Germinal center (tissue), 1 donor: ENCODE results near the gene LRRC27.
"Not testable (repeated sequence)": the region's sequence is repeated elsewhere in the genome, so short reads cannot be mapped to it uniquely, and the experiment has no call there.

ENCODE experiments used
- DNase-seq: peaks from one replicate; pipeline ENCODE4 v3.0.0; 2012; ENCODE audit warnings: mixed read lengths, low spot score

The LRRC27 gene

GRCh38 chr10:132314881-132315280 is 17.1 kb upstream of the LRRC27 start:
- not testable (repeated sequence) for DNase-seq

DNA sequence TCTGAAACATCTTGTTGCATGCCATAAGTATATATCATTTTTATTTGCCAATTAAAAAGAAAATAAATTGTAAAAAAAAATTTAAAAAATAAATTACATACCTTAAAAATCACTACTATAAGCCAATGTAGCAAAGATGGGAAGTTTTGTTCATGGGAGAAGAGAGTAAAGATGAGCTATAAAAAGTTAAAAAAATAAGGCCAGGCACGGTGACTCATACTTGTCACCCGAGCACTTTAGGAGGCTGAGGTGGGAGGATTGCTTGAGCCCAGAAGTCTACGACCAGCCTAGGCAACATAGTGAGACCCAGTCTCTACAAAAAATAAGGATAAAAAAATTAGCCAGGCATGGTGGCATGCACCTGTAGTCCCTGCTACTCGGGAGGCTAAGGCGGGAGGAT is 15.9 kb upstream of the LRRC27 start:
- DNase-seq, result no peak

GRCh38 chr10:132317477-132317876 is 14.5 kb upstream of the LRRC27 start:
- DNase-seq, result not testable (repeated sequence)

DNA sequence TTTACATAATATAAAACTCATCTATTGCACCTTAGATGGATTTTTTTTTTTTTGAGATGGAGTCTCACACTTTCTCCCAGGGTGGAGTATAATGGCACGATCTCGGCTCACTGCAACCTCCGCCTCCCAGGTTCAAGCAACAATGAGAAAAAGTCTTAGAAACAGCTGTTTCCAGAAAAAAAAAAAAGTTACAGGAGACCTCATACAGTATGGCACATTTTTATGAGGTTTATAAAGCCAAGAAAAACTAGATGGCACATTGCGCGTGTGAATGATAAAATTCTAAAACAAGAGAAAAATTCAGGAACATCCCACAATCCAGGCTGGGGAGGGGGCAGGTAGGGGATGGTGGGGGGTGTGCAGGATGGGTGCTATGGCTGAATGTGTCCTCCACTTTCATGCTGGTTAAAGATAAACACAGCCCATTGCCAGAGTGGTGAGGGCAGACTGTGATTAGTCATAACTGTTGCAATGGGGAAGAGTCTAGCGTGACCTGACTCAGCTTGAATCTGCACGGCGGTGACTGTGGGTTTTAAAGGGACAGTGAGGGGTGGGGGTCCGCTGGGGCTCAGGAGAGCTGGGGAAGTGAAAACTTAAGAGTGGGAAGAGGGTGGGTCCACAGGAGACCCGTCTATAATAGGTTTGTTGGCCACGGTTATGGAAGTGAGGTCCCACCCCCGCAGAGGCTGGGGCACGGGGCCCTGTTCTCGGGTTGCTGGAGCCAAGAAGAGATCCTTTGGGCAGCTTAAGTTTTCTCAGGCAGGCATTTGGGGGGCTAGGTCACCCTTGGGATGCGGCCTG is 11.9 kb upstream of the LRRC27 start:
- no peak for DNase-seq

DNA sequence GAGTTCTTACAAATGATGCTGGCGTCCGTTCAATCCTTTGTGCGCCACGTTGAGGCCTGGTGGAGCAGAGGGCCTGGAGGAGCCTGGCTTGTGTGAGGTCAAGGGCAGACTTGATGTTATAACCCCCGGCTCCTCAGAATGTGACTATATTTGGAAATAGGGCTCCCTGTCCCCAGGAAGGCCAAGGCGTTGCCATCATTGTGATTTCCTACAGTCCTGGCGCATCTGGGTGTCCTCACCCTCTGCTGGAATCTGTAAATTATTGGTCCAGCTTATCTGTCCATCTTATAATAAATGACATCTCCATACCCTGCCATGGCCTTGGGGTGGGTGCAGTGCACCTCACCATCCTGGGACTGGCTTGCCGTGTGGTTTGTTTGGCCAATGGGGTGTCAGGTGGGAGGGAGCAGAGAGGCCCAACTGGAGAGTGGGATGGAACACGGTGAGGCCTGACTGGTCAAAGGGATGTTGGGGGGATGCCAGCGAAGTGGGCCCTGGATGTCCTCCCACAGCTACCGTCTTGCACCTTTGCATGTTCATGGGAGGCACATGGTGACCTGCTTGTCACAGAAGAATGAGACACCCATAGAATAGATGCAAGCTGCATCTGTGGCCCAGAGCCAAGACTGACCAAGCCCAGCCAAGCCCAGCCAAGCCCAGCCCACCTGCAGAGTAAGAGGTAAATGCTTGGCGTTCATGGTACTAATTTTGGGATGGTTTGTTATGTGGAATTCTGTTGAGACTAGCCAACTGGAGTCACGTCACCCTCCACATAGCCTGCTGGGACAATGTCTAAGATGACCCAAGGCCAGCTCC is 11.1 kb upstream of the LRRC27 start:
- DNase-seq, result no peak

GRCh38 chr10:132321726-132322125 is 10.3 kb upstream of the LRRC27 start:
- DNase-seq, result no peak

GRCh38 chr10:132322586-132323048 is 9.4 kb upstream of the LRRC27 start:
- no peak for DNase-seq

DNA sequence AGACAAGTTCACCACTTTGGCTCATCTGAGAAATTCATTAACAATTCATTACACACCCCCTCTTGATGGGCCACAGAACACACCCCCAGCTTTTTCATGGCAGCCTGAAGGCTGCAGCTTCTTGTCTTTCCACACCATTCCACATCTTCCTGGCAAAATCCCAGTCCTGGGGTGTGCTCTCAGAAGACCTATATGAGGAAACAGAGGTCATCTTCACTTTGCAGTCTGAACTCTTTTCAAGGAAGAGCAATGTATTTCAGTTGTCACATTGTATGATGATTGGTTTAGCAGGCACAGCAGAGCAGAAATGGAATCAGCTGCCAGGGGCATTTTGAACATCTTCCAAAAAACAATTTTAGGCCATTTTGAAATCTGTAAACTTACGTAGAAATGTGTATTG is 7.8 kb upstream of the LRRC27 start:
- no peak for DNase-seq

DNA sequence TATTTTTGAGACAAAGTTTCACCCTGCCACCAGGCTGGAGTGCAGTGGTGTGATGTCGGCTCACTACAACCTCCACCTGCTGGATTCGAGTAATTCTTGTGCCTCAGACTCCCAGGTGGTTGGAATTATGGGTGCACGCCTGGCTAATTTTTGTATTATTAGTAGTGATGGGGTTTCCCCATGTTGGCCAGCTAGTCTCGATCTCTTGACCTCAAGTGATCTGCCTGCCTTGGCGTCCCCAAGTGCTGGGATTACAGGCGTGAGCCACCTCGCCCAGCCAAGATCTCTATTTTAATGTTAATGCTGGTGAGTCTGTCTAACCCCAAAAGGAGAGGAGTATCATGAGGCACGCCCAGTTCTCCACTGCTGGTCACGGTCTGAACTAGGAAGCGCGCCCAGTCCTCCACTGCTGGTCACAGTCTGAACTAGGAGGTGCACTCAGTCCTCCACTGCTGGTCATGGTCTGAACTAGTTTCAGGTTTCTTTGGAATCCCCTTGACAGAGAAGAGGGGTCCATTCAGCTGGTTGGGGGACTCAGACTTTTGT is 5.6 kb upstream of the LRRC27 start:
- no peak for DNase-seq

- DNase-seq, result no peak
Observed at GRCh38 chr10:132326925-132327324, 5.1 kb upstream of the LRRC27 start.

GRCh38 chr10:132328106-132328505 is 3.9 kb upstream of the LRRC27 start:
- DNase-seq, result no peak

DNA sequence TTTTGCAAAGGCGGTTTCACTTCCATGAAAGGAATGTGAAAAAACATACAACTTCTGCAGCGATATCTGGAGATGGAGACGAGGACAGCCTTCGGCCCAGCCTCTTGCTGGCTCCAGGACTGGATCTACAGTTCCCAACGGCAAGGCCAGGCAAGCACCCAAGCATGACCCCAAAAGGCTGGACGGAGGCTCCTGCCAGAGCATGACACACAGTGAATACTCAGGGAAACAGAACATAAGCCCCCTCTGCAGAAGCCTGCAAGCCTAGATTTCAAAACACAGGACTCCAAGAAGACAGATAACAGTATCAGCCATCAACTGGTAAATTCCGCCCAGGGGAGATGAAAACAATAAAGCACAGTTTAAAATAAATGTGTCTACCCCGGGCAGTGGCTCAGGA is 3.3 kb upstream of the LRRC27 start:
- no peak for DNase-seq

DNA sequence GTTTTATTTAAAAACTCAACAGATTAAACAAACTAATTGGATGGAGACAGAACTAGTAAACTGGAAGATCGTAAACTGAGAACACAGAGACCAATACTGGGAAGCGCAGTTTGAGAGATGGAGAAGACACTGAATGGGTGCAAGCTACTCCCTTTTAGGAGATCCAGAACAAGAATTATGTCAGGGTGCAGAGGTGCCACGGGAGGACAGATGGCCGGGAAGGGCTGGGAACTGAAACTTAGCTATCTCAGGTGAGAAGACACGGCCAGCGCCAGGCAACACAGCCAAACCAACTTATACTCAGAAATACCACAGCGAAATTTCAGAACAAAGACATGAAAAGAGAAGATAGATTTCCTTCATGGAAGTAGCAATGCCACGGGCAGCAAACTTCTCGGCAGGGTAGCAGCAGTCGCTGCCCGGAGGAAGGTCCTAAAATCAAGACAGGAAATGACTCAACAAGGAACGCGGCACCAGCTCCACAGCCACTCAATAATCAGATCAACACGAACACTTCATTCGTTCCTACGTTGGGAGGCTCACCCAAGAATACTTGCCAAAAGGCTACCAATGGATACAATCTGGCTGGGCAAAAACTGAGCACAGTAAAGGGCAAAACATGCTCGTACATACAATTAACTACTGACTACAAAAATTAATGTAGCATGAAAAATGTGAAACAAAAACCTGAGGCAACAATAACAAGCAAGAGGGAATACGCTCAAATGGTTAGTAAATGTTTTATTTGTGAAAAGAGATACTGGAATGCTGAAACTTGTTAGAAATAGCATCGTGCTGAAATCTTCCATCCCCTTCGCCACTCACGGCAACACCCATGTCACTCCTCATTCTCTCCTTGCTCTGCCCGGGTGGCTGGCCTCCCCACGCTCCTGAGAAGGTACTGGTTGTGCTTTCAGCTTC is 2.2 kb upstream of the LRRC27 start:
- DNase-seq, result peak; percentile 16

GRCh38 chr10:132330486-132330833 is 1.5 kb upstream of the LRRC27 start:
- no peak for DNase-seq

- DNase-seq, result peak; percentile 86
Observed at GRCh38 chr10:132332433-132332754, 401 bp downstream of the LRRC27 start.

DNA sequence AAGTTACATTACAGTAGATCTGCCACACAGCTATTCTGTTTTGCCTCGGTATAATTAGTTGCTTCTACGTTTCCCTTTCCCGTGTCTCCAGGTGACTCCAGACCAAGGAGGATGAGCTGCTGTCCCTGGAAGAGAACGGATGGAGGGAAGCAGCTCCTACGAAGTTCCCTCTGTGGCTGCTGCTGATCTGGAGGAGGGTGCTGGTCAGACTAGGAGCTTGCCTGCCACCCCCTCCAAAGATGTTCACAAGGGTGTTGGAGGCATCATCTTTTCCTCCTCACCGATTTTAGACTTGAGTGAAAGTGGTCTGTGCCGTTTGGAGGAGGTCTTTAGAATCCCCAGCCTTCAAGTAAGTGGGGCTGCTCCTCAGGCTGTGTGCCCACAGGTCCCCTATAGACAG is 1.4 kb downstream of the LRRC27 start:
- no peak for DNase-seq

DNA sequence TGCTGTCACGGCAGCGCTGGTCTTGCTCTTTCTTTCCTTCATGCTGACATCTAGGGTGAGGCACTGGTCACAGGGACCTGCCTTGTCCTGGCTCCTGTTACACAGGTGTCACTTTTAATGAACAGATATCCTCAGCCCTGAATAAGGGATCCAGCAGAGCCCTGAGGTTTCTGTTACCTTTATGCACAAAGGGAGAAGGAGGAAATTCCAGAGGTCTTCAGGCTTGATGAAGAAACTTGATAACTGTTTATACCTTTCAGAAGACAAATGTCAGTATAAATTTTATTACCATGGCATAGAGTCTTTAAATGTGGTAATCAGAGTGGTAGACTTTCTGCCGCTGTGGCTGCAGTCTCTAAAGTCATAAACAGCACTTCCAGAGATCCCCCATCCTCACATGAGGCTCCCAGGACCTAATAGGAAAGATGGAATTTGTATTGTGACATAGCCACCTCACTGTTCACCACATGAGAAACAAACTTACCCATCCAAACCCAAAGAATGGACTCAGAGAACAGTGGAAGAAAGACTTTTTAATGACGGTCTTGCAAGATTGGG is 2.7 kb downstream of the LRRC27 start:
- no peak for DNase-seq

GRCh38 chr10:132335189-132336063 is 3.4 kb downstream of the LRRC27 start:
- DNase-seq, result peak; percentile 42

DNA sequence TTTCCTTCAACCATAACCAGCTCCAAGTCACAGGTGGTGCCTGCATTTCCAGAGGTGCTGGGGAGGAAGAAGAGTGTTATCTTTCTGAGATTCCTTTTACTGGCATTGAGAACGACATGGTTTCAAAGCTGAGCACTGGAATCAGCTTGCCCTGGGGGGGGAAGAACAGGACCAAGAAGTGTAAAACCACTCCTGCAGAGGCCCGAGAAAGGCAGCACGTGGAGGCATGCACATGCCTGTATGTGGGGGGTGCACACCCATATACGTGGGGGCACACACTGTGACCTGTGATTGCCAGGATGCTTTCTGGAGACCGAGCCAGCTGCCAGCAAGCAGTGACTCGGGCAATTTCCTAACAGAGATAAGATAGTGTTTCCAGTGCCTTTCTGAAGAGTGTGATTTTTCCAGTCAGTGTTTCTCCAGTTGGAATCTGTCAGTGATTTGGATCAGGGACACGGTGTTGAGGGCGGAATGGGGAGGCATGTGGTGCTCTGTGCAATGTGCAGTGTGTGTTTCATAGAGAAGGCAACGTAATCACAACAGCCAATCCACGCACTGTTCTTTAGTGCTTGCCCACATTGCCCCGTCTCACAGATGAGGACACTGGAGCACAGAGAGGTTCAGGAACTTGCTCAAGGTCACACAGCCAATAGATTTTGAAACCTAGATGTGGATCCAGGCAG is 4.2 kb downstream of the LRRC27 start:
- no peak for DNase-seq

- DNase-seq, result no peak
Observed at GRCh38 chr10:132336919-132337407, 5.0 kb downstream of the LRRC27 start.
